SU-DHL-6 (cell line): ENCODE results near the gene DNAH9.

Experiments used
- H2AFZ ChIP-seq: fragments of 200-600 bp; sonication (generic); 2 replicates; pipeline ENCODE4 v1.6.1; 2014; ENCODE audit warnings: low read depth, mild to moderate bottlenecking, moderate library complexity, mixed read lengths, antibody characterized with exemption, low read length; ENCODE audit not compliant: severe bottlenecking
- H3F3A ChIP-seq: fragments of 200-600 bp; shearing (Covaris generic); 2 replicates; pipeline ENCODE4 v1.6.0; 2016; ENCODE audit warnings: antibody characterized with exemption, mild to moderate bottlenecking; ENCODE audit not compliant: insufficient read depth
- H3K27ac ChIP-seq: fragments of 200-600 bp; sonication (generic); 2 replicates; pipeline ENCODE4 v1.5.1; 2016; ENCODE audit warnings: low read depth, mild to moderate bottlenecking, low read length, moderate library complexity, mixed read lengths
- H3K27me3 ChIP-seq: fragments of 200-600 bp; sonication (generic), shearing (Covaris generic); 2 replicates; pipeline ENCODE4 v1.6.0; 2014; ENCODE audit warnings: mild to moderate bottlenecking, low read length
- H3K36me3 ChIP-seq: fragments of 200-600 bp; sonication (generic); 2 replicates; pipeline ENCODE4 v1.6.1; 2014; ENCODE audit warnings: mild to moderate bottlenecking, low read length, mixed read lengths
- H3K4me2 ChIP-seq: fragments of 300-600, 200-600 bp; shearing (Covaris generic), sonication (generic); 2 replicates; pipeline ENCODE4 v1.6.0; 2014; ENCODE audit warnings: low read length, low read depth, mild to moderate bottlenecking; ENCODE audit not compliant: poor library complexity, severe bottlenecking
- H3K4me3 ChIP-seq: fragments of 200-600 bp; sonication (generic); 2 replicates; pipeline ENCODE4 v1.5.1; 2014; ENCODE audit warnings: antibody characterized with exemption, low read length, mild to moderate bottlenecking, mixed read lengths; ENCODE audit not compliant: insufficient read depth, poor library complexity, severe bottlenecking
- H3K79me2 ChIP-seq: fragments of 200-600 bp; sonication (generic); 2 replicates; pipeline ENCODE4 v1.6.1; 2014; ENCODE audit warnings: mild to moderate bottlenecking, low read length, moderate library complexity; ENCODE audit not compliant: insufficient read depth
- H3K9ac ChIP-seq: fragments of 200-600 bp; sonication (generic); 2 replicates; pipeline ENCODE4 v1.7.0; 2014; ENCODE audit warnings: mild to moderate bottlenecking, low read length
- H3K9me2 ChIP-seq: fragments of 200-600 bp; sonication (generic); replicated peaks from 2 replicates; pipeline ENCODE4 v1.6.1; 2014; ENCODE audit warnings: low read length; ENCODE audit not compliant: insufficient read depth
- H3K9me3 ChIP-seq: fragments of 200-600 bp; sonication (generic); 2 replicates; pipeline ENCODE4 v1.6.1; 2014; ENCODE audit warnings: low read length, mixed read lengths; ENCODE audit not compliant: insufficient read depth
- H4K20me1 ChIP-seq: fragments of 200-600 bp; sonication (generic); 2 replicates; pipeline ENCODE4 v1.6.1; 2014; ENCODE audit warnings: low read depth, mild to moderate bottlenecking, antibody characterized with exemption, low read length, moderate library complexity, mixed read lengths
- CTCF ChIP-seq: fragments of 200-600 bp; sonication (generic); IDR thresholded peaks from one replicate; pipeline ENCODE4 v1.5.1; 2017; ENCODE audit warnings: antibody characterized with exemption, mild to moderate bottlenecking, low read length, moderate library complexity; ENCODE audit not compliant: insufficient read depth, poor library complexity, severe bottlenecking
- EZH2phosphoT487 ChIP-seq: fragments of 200-600 bp; sonication (generic), shearing (Covaris generic); conservative IDR thresholded peaks from 2 replicates; pipeline ENCODE4 v1.6.1; 2018; ENCODE audit warnings: mild to moderate bottlenecking, antibody characterized with exemption, low read length, moderate library complexity, mixed read lengths

Gene DNAH9

GRCh38 chr17:11899537-11899942 is 301.3 kb downstream of the DNAH9 start:
- H3K79me2 ChIP-seq, result no peaks in the 10 kb centered on the region
- H3K36me3 ChIP-seq, result no peaks in the 10 kb centered on the region
- no peak for TF ChIP-seq CTCF
- no peak for TF ChIP-seq EZH2phosphoT487
- H3K9me2 ChIP-seq, result no peaks in the 10 kb centered on the region
- no peaks in the 10 kb centered on the region for H3F3A ChIP-seq
- no peaks in the 10 kb centered on the region for H3K9me3 ChIP-seq
- no peak overlapping the region for H3K9ac ChIP-seq
- no peaks in the 10 kb centered on the region for H3K27me3 ChIP-seq
- no peak overlapping the region for H3K4me2 ChIP-seq
- H3K4me3 ChIP-seq, result no peak overlapping the region
- H3K27ac ChIP-seq, result no peak overlapping the region
- no peak overlapping the region for H2AFZ ChIP-seq
- no peaks in the 10 kb centered on the region for H4K20me1 ChIP-seq

- no peaks in the 10 kb centered on the region for H3K9me3 ChIP-seq
- TF ChIP-seq EZH2phosphoT487 (no peak), CTCF (no peak)
- no peaks in the 10 kb centered on the region for H3F3A ChIP-seq
- H3K27me3 ChIP-seq, result no peaks in the 10 kb centered on the region
- no peaks in the 10 kb centered on the region for H3K36me3 ChIP-seq
- H3K27ac ChIP-seq, result no peak overlapping the region
- H3K4me3 ChIP-seq, result no peak overlapping the region
- H3K9me2 ChIP-seq, result no peaks in the 10 kb centered on the region
- H3K79me2 ChIP-seq, result no peaks in the 10 kb centered on the region
- no peaks in the 10 kb centered on the region for H4K20me1 ChIP-seq
- H3K4me2 ChIP-seq, result no peak overlapping the region
- no peak overlapping the region for H2AFZ ChIP-seq
- no peak overlapping the region for H3K9ac ChIP-seq
Measured at GRCh38 chr17:11900041-11900476, 301.8 kb downstream of the DNAH9 start.

GRCh38 chr17:11900655-11901054 is 302.4 kb downstream of the DNAH9 start:
- Histone ChIP-seq H3K9ac (no peak overlapping the region), H3K9me2 (no peaks in the 10 kb centered on the region), H3K27me3 (no peaks in the 10 kb centered on the region), H3K4me2 (no peak overlapping the region), H3K27ac (no peak overlapping the region), H3K79me2 (no peaks in the 10 kb centered on the region), H4K20me1 (no peaks in the 10 kb centered on the region), H2AFZ (no peak overlapping the region), H3K9me3 (no peaks in the 10 kb centered on the region), H3K4me3 (no peak overlapping the region), H3K36me3 (no peaks in the 10 kb centered on the region), H3F3A (no peaks in the 10 kb centered on the region)
- TF ChIP-seq CTCF (no peak), EZH2phosphoT487 (no peak)
